SK-N-SH (cell line): ENCODE data around the gene ZNF107.

Experiments
- ELF1 ChIP-seq: IDR thresholded peaks from 2 replicates; pipeline ENCODE4 v1.4.0; 2012
- MXI1 ChIP-seq: IDR thresholded peaks from 2 replicates; pipeline ENCODE4 v1.6.1; 2012; ENCODE audit warnings: mild to moderate bottlenecking, low read depth, low read length, improper control_type of control experiment
- RAD21 ChIP-seq: IDR thresholded peaks from 2 replicates; pipeline ENCODE4 v1.6.1; 2012; ENCODE audit warnings: mild to moderate bottlenecking, low read length
- TF ChIP-seq, protein P1 (sequence below): fragments of 200-600 bp; sonication (generic); IDR thresholded peaks from 2 replicates; pipeline ENCODE4 v1.6.1; 2017; ENCODE audit warnings: antibody characterized with exemption, mild to moderate bottlenecking, moderate library complexity
- TF ChIP-seq, protein P2 (sequence below): IDR thresholded peaks from 2 replicates; pipeline ENCODE4 v1.4.0; 2012; ENCODE audit warnings: low read depth, borderline replicate concordance
- TF ChIP-seq, protein P3 (sequence below): fragments of 150-350 bp; IDR thresholded peaks from 2 replicates; pipeline ENCODE4 v1.6.1; 2016; ENCODE audit warnings: mild to moderate bottlenecking, low read depth, low read length

DNA sequence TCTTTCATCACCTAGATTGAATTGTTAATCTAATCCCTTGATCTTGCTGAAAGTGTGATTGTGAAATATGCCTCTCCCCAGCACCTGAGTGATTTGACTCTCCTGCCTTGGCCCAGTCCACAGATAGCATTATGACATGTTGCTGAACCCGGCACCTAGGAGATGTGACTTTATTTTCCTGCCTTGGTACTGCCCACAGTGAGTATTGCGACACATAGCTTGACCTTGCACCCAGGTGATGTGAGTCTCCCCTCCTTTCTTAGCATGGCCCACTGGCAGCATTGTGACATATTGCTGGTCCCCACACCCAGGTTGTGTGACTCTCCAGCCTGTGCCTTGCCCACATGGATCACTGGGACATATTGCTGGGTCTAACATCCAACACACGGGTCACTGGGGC is 32.5 kb upstream of the ZNF107 start:
- TF ChIP-seq ELF1 (no peak), RAD21 (no peak), MXI1 (no peak)
- TF ChIP-seq, protein P1, sequence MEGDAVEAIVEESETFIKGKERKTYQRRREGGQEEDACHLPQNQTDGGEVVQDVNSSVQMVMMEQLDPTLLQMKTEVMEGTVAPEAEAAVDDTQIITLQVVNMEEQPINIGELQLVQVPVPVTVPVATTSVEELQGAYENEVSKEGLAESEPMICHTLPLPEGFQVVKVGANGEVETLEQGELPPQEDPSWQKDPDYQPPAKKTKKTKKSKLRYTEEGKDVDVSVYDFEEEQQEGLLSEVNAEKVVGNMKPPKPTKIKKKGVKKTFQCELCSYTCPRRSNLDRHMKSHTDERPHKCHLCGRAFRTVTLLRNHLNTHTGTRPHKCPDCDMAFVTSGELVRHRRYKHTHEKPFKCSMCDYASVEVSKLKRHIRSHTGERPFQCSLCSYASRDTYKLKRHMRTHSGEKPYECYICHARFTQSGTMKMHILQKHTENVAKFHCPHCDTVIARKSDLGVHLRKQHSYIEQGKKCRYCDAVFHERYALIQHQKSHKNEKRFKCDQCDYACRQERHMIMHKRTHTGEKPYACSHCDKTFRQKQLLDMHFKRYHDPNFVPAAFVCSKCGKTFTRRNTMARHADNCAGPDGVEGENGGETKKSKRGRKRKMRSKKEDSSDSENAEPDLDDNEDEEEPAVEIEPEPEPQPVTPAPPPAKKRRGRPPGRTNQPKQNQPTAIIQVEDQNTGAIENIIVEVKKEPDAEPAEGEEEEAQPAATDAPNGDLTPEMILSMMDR: no peak
- TF ChIP-seq, protein P2, sequence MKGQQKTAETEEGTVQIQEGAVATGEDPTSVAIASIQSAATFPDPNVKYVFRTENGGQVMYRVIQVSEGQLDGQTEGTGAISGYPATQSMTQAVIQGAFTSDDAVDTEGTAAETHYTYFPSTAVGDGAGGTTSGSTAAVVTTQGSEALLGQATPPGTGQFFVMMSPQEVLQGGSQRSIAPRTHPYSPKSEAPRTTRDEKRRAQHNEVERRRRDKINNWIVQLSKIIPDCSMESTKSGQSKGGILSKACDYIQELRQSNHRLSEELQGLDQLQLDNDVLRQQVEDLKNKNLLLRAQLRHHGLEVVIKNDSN: no peak
- TF ChIP-seq, protein P3, sequence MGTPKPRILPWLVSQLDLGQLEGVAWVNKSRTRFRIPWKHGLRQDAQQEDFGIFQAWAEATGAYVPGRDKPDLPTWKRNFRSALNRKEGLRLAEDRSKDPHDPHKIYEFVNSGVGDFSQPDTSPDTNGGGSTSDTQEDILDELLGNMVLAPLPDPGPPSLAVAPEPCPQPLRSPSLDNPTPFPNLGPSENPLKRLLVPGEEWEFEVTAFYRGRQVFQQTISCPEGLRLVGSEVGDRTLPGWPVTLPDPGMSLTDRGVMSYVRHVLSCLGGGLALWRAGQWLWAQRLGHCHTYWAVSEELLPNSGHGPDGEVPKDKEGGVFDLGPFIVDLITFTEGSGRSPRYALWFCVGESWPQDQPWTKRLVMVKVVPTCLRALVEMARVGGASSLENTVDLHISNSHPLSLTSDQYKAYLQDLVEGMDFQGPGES: no peak
